Measurements from ENCODE around the gene SKIDA1.

Gene SKIDA1

GRCh38 chr10:21516242-21517131 lies 9.0 kb downstream of the SKIDA1 start:
- DNase-seq (ENCODE audit: low read depth): no peak

GRCh38 chr10:21515361-21516241 lies 9.9 kb downstream of the SKIDA1 start:
- no peak for DNase-seq (ENCODE audit: low read depth)

DNA sequence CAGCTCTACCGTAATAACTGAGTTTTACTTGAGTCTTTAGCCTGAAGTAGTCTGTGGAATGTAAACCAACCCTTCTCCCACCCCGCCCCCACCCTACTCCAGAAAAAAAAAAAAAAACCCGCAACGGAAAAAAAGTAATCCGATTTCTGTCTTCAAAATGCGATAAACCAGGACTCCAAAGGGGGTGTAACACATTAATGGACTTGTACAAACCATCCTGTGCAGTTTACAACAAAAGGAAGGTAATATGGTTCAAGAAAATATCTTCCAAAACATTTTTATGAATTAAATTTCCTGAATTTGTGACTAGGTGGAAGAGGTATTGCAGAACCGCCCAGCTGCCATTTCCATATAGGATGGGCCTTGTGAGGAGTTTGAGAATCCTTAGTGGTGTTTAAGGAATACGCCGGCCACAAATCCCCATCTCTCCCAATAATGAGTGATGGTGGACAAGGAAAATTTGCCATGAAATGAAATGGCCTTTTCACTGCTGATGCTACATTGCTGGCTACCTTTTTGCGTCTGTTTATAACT lies 10.6 kb downstream of the SKIDA1 start:
- no peak for DNase-seq (ENCODE audit: low read depth)

GRCh38 chr10:21514129-21514817 lies 11.2 kb downstream of the SKIDA1 start:
- DNase-seq (ENCODE audit: low read depth): no peak

- DNase-seq (ENCODE audit: low read depth): no peak
Observed at GRCh38 chr10:21513405-21513788, 12.1 kb downstream of the SKIDA1 start.

GRCh38 chr10:21512573-21513404 lies 12.7 kb downstream of the SKIDA1 start:
- no peak for DNase-seq (ENCODE audit: low read depth)

DNA sequence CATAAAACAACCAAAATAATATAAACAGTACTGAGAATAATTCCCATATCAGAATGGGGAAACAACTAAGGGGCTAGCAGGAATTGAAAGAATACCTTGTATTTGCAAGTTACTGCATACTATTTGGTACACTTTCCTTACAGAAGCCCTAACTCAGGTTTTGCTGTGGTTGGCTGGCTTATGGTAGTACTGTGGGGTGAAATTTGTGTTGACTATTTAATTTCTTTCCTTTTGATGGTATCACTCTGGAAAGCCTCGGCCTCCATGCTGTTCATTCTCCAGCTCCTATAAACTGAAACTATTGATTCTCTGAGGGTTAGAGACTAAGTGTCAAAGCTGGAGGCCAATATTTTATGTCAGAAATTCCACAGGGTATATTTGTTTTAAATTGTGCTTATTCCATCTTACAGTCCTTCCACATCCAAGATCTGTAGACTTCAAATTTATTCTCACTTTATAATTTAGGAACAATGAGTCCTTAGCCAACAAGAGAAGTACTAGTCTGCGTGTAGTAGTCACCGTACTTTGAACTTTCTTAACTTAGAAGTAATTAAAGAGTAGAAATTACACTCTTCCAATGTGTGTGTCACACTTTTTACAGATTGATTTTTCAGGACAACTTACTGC lies 13.4 kb downstream of the SKIDA1 start:
- DNase-seq (ENCODE audit: low read depth): no peak

GRCh38 chr10:21511095-21511570 lies 14.3 kb downstream of the SKIDA1 start:
- no peak for DNase-seq (ENCODE audit: low read depth)

- DNase-seq (ENCODE audit: low read depth): no peak
Observed at GRCh38 chr10:21510241-21511094, 15.0 kb downstream of the SKIDA1 start.

DNA sequence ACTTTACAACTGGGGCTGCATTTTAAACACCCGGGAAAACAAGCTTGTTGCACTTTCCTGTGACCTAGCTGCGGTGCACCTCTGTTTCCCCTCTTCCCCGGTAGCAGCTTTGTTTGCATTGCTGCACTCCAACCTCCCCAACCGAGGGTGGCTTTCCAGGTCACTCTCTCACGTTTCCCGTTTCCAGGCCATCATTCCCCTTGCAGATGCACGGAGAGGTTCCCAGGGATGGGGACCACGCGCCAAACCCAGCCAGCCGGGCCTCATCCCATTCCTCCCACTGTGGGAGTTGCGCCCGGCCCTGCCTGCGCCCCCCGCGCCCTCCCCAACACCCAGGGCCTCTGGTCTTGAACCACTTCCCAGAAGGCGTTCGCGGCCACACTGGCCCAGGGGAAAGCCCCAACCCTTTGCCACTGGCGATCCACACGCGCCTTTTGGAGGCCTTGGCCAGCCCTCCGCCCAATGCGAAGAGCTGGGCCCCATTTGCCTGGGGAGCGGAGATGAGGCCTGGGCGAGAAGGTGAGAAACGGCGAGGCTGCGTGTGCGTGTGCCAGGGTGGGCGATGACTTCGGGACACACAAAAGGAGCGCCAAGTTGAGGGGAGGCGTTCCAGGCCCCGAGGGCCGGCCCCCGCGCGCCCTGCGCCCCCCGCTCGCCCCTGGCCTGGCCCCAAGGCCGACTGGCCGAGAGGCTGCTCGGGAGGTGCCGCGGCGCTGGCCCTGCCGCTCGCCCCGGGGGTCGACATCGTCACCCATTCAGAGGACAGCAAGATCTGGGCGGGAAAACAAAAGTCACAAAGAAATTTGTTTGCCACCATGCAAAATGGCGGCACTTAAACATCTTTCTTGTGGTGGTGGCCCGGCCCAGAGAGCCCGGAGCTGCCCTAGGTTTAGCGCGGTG lies 15.9 kb downstream of the SKIDA1 start:
- DNase-seq (ENCODE audit: low read depth): no peak

DNA sequence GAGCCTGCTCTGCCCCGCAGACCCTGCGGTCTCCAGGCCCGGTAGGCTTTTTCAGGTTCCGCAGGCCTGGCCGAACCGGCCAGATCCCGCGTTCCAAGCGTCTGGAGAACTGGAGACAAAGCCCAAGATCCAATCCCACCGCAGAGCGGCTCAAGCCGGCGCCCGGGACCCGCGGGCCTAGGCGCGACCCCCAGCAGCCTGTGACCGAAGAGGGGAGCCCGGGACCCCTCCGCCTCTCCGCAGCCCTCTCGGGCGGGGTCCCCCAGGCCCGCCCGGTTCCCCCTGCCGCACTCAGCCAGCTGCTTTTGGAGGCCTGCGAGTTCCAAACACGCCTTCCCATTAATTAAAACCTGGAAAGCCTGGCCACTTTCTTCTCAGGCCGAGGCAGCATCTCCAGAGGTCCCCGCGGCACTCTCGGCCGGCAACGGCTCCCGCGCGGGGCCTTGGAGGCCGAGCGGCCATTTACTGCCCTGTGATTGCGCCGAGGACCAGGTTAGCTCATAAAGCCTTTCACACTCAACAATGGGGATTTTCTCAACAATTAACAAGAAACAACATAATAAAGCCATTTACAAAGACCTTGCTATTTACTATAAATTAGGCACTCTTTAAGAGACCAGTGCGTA lies 16.7 kb downstream of the SKIDA1 start:
- DNase-seq (ENCODE audit: low read depth): no peak

DNA sequence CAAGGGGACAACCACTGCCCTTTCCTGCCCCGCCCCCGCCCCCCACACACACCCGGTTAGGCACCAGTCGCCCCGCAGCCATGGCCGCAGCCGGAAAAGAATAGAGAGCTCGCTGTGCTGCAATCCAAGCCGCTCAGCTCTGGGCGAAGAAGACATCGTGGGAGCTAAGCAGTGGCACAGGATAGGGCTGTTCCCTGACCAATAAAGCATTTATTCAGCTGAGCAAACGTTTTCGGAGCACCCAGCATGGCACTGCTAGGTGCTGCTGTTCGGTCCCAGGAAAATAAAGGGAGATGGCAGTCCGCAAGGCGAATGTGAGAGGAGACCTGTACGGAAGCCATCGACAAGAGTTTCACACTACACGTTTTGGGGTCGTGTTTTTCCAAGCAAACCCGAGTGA lies 18.3 kb downstream of the SKIDA1 start:
- DNase-seq (ENCODE audit: low read depth): no peak

- DNase-seq (ENCODE audit: low read depth): no peak
Observed at GRCh38 chr10:21506351-21506750, 19.1 kb downstream of the SKIDA1 start.

DNA sequence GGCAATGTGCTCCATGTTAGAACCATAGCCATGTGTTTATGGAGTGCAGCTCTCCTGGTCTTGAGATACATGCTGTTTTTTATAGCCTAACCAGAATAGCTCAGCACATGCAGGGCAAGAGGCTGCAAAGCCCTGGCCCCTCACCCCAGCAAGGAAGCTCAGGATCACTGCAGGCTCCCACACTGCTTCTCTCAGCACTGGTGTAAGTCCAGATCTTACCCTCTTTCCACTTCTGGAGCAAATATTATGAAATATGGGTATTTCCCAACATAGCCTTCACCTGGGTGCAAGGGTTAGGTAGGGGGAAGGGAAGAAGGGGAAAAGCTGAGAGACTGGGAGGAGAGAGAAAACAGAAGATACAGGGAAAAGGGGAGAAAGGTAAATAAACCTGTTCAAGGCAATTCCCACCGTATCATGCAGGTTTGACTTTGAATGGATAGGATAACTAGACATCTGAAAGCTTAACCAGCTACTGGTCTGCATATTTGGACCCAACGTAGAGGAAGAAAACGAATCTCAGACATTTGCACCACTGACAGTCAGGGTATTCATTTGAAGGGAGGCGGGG lies 19.7 kb downstream of the SKIDA1 start:
- DNase-seq (ENCODE audit: low read depth): no peak

DNA sequence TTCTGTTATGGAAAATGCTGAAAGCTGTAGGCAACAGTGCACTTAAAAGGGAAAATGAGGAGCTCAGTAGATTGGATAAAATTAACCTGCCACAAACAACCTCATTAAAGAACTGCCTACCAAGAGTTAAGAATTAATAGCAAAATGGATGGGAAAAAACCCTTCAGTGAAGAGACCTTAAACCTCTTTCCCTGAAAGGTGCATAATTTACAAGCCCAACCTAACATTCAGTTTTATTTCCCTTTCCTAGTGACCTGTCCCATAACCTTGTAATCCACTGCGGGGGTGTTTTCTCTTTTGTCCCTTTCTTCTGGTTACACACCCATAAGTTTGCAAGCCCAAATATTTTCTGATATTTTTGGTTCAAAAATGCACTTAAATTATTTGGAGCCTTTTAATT lies 21.9 kb downstream of the SKIDA1 start:
- no peak for DNase-seq (ENCODE audit: low read depth)

DNA sequence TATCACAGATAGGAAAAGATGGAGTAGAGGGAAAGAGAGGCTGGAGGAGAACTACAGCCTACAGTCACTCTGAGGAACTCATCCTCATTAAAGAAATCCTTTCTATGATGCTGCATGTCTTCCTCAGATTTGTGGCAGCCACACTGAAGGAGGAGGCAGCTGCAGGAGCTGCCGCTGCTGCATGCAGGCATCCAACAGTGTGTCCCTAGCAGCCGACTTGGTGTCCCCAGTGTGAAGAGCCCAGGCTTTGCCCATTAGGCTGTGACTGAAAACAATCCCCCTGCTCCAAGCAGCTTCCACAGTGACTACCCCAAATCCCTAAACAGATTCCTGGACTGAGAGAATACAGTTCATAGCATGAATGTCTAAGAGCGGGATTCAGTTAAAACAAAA lies 23.1 kb downstream of the SKIDA1 start:
- DNase-seq (ENCODE audit: low read depth): no peak

GRCh38 chr10:21501731-21502347 lies 23.6 kb downstream of the SKIDA1 start:
- DNase-seq (ENCODE audit: low read depth): no peak

All from activated T-cell treated with anti-CD3 and anti-CD28 coated beads for 24 hours (primary cell).